Measurements from ENCODE around the gene RELT.
A peak's percentile ranks its signal among the peaks of the same experiment; 100 is the strongest.

RELT gene

DNA sequence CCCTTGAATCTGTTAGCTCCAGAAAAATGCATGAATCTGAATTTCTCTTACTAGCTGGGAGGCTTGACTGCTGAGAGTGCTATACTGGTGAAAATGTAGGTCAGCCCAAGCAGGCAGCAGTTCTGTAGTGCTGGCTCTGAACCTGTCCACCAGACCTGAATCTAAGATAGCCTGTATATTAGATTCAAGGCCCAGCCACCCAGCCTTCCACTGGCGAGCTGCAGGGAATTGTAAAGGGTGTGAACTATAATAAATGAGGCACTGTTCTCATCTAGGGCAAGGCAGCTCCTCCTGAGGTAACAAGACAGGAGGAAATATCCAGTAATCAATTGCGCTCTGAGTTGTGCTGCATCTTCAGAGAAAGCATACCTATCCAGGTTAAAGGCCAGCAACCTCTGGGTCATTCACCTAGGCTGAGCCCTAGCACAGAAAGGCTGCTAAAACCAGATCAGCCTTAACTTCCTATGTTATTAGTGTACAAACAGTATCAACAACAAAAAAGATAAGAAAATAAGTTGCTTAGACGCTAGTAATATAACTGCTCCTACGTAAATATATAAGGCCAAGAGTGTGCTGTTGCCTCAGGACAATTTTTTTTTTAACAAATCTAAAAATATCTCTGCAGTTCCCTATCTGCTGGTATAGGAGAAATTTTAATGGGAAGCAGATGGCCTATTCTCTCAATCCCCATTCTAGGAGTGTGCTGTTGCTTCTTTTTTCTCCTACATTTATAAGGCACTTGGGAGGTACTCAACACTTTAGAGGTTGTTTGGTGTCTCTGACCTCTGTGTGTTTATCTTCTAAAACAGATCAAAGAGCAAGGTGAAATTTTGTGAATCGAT lies 63.0 kb downstream of the RELT start:
- DNase-seq = no peak

DNA sequence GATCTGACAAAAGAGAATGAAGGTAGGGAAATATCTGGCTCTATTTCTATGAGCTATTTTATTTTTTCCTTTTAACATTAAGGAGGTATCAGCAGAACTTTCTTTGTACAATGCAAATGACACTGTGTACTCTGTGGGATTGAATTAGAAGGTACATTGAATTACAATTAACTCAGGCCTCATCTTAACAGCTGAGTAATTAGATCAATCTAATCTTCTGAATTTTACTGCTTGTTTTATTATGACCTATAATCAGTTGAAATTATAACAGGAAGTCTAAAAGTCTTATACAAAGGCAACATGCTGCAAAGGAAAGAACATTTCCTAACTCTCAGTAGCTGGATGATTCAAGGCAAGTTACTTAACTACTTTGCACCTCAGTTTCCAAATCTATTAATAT lies 69.8 kb downstream of the RELT start:
- DNase-seq = peak in 1 of 4 experiments; percentile 26

DNA sequence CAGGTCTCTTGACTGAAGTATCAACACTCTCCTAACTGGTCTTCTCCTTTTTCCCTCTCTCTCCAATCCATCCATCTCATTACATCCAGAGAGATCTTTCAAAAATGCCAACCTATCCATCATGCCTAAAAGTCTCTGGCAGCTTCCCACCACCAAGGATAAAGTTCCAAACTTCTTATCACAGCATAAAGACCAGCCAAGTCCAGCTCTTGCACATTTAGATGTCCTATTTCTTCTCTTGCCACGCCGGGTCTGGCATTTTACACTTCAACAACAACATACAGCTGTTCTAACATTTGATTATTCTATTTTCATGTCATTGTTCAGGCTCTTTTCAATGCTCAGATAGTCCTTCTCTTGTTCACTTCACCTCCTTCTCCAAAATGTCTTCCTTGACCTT lies 70.6 kb downstream of the RELT start:
- no peak for DNase-seq

All from suppressor macrophage (primary cell).